HG03108 (cell line): ENCODE results near the gene FAF1.
"Not testable (repeated sequence)": the region's sequence is repeated elsewhere in the genome, so short reads cannot be mapped to it uniquely, and the experiment has no call there.

Source experiments
- ATAC-seq: cut with Tn5 transposase; IDR thresholded peaks from one replicate; pipeline ENCODE4 v1.9.1; 2021; ENCODE audit warnings: moderate library complexity; ENCODE audit not compliant: unreplicated experiment

The FAF1 gene

DNA sequence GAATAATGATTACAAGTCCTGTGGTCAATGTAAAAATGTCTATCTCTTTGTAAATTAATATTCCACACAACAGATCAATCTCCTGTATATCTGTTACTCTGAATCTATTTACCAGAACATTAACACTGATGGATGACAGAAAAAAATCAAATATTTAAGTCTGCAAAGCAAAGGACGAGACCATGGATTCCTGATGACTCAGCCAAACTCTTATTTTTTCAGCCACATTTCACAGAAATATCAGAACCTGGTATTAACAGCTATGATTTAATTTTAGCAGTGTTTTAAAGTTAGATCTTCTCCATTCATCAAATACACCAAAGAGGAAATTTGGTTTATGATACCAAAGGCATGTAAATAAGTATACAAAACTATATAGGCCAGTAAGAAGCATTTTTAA lies 46.1 kb downstream of the FAF1 start:
- ATAC-seq = no peak

DNA sequence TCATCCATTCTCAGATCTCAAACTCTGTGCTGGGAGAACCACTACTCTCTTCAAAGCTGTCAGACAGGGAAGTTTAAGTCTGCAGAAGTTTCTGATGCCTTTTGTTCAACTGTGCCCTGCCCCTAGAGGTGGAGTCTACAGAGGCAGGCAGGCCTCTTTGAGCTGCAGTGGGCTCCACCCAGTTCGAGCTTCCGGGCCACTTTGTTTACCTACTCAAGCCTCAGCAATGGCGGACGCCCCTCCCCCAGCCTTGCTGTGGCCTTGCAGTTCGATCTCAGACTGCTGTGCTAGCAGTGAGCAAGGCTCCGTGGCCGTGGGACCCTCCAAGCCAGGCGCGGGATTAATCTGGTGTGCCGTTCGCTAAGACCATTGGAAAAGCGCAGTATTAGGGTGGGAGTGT lies 49.7 kb downstream of the FAF1 start:
- not testable (repeated sequence) for ATAC-seq

DNA sequence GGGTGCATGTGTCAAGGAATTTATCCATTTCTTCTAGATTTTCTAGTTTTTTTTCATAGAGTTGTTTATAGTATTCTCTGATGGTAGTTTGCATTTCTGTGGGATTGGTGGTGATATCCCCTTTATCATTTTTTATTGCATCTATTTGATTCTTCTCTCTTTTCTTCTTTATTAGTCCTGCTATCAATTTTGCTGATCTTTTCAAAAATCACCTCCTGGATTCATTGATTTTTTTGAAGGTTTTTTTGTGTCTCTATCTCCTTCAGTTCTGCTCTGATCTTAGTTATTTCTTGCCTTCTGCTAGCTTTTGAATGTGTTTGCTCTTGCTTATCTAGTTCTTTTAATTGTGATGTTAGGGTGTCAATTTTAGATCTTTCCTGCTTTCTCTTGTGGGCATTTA lies 52.5 kb downstream of the FAF1 start:
- not testable (repeated sequence) for ATAC-seq

DNA sequence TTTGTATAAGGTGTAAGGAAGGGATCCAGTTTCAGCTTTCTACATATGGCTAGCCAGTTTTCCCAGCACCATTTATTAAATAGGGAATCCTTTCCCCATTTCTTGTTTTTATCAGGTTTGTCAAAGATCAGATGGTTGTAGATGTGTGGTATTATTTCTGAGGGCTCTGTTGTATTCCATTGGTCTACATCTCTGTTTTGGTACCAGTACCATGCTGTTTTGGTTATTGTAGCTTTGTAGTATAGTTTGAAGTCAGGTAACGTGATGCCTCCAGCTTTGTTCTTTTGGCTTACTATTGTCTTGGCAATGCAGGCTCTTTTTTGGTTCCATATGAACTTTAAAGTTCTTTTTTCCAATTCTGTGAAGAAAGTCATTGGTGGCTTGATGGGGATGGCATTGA lies 54.0 kb downstream of the FAF1 start:
- ATAC-seq = not testable (repeated sequence)

DNA sequence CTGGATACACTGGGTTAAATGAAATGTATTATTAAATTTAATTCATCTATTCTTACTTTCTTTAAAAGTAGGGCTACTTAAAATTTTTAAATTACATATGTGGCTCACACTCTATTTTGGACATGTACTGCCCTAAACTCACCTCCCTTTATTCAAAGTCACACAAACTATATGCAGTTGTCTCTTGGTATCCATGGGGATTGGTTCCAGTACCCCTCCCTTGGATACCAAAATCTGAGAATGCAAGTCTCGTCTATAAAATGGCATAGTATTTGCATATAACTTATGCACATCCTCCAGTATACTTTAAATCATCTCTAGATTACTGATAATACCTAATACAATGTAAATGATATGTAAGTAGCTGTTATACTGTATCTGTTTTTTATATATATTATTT lies 57.6 kb downstream of the FAF1 start:
- ATAC-seq = no peak

DNA sequence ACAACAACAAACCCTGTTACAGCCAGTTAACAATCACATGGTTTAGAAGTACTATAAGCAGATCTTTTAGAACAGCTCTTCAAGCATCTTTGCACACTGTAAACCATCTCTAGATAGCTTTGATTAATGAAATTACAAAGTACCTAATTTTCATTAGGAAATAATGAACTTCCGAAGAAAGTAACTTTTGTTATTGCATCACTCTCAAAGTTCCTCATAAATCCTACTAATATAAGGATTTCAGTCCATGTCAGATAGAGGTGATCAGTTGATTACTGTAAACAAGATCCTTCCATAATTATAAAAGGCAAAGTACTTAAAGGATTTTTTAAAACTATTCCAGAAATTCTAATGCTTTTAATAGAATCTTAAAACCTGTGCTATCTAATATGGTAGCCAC lies 58.2 kb downstream of the FAF1 start:
- ATAC-seq = no peak

DNA sequence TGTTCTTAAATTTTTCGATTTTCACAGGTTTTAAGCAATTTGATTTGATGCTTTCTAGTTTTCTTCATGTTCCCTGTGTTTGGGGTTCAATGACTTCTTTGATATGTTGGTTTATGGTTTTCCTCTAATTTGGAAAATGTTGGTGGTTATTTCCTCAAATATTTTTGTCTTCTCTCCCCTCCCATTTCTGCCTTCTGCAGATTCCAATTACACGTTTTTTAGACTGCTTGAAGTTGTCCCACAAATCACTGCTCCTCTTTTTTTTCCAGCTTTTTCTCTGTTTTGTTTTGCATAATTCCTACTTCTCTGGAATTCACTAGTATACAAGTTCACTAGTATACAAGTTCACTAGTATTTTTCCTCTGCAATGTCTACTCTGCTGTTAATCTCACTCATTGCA lies 61.3 kb downstream of the FAF1 start:
- no peak for ATAC-seq

DNA sequence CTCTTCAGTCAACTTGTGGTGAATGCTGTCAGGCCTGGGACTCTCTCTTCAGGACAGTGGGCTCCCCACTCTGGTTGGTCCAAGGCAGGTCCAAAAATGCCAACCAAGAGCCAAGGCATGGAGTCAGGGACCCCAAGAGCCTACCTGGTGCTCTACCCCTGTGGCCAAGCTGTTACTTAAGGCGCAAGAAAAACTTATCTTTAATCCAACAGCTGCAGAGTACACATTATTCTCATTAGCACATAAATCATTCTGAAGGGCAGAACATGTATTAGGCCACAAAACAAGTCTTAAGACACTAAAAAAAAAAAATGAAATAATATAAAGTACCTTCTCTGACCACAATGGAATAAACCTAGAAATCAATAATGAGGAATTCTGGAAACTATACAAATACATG lies 65.7 kb downstream of the FAF1 start:
- ATAC-seq = no peak

DNA sequence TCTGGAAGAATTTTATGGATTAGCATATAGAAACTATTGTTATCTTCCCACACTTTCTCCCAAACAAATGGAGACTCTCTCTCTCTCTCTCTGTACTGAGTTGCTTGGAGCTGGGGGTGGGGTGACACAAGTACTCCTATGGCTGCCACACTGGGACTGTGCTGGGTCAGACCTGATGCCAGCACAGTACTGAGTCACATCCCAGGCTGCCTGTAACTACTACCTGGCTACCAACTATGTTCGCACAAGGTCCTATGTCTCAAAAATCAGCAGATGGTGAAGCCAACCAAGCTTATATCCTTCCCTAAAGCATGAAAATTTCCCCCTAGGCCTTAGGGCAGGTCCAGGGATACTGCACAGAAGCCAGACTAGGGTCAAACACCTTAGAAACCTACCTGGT lies 66.6 kb downstream of the FAF1 start:
- ATAC-seq = no peak

DNA sequence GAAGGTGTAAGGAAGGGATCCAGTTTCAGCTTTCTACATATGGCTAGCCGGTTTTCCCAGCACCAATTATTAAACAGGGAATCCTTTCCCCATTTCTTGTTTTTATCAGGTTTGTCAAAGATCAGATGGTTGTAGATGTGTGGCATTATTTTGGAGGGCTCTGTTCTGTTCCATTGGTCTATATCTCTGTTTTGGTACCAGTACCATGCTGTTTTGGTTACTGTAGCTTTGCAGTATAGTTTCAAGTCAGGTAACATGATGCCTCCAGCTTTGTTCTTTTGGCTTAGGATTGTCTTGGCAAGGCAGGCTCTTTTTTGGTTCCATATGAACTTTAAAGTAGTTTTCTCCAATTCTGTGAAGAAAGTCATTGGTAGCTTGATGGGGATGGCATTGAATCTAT lies 72.5 kb downstream of the FAF1 start:
- not testable (repeated sequence) for ATAC-seq

DNA sequence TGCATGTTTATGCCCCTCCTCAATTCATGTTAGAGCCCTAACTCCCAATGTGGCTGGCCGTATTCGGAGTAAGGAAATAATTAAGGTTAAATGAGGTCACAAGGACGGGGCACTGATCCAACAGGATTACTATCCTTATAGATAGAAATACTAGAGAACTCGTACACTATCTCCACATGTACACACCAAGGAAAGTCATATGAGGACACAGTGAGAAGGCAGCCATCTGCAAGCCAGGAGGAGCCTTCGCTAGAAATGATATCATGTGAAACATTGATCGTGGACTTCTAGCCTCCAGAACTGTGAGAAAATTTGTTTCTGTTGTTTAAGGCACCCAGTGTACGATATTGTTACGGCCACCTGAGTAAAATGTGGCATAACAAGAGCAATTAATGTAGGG lies 79.7 kb downstream of the FAF1 start:
- no peak for ATAC-seq

DNA sequence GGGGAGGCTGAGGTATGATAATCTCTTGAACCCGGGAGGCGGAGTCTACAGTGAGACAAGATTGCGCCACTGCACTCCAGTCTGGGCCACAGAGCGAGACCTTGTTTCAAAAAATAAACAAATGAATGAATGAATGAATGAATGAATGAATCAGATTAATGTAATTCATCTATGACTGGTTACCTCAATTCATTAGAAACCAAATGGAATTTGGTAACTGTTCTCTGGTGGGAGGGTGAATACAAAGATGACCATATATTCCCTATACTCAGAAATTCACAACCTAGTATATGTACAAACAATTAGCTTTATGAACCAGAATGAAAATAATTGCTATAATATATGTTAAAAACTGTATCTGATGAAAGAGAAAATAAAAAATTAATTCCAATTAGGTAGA lies 80.9 kb downstream of the FAF1 start:
- ATAC-seq = no peak

DNA sequence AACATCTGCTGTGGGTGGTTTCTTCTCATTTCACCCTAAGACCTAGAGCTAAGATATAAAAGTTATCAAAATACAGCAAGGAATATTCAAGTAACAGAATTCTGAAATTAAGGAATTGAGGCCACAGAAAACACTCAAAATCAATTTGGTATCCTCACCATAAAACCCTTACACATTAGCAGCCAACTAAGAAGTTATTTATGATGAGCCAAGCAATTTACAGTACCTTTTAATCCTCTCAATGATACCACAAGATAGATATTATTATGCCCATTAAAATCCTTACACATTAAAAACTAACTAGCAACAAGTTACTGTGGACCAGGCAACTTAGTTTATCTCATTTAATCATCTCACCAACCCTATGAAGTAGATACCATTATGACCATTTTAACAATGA lies 81.6 kb downstream of the FAF1 start:
- no peak for ATAC-seq

DNA sequence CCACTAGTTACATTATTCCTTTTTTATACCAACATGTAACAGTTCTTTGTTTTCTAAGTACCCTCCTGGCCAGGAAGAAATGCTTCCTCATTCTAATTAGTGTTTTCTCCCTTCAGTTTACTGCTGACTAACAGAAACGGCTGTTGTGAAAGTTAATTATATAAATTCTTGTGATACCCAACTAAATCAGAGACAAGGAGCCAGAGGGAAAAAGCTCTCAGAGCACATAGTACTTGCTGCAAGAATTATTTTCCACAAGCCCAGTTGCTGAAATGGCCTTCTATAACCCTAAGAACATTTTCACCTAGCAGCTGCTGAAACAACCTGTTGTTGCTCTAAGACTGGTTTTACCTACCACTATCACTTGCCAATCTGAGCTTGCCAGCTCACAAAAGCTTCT lies 82.4 kb downstream of the FAF1 start:
- no peak for ATAC-seq

DNA sequence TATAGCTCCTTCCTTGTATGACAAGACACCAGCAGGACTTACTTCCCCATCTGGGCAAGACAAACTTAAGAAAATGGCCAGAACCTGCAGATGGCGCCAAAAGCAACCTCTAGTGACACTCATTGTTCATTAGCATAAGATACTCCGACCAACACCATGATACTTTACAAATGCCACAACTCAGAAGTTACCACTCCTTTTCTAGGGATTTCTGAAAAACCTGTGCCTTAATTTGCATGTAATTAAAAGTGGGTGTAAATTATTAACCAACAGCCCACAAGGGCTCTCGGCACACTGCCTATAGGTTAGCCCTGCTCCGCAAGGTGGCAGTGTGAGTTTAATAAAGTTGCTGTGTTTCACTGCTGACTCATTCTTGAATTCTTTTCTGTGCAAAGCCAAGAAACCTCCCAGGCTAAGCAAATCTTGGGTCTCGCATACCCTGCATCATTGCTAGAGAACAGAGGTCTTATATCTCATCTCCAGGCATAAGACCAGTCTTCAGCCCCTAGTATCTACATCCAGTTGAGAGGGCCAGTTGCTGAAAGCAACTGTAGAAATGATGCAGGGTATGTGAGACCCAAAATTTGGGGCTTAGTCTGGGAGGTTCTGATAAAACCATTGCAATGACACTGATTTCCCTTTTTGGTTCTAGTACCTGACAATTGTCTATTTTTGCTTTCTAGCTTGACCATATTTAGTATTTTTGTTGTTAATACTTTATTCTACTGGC lies 86.4 kb downstream of the FAF1 start:
- peak; percentile 91 for ATAC-seq

DNA sequence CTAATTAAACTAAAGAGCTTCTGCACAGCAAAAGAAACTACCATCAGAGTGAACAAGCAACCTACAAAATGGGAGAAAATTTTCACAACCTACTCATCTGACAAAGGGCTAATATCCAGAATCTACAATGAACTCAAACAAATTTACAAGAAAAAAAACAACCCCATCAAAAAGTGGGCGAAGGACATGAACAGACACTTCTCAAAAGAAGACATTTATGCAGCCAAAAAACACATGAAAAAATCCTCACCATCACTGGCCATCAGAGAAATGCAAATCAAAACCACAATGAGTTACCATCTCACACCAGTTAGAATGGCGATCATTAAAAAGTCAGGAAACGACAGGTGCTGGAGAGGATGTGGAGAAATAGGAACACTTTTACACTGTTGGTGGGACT lies 95.2 kb downstream of the FAF1 start:
- not testable (repeated sequence) for ATAC-seq

DNA sequence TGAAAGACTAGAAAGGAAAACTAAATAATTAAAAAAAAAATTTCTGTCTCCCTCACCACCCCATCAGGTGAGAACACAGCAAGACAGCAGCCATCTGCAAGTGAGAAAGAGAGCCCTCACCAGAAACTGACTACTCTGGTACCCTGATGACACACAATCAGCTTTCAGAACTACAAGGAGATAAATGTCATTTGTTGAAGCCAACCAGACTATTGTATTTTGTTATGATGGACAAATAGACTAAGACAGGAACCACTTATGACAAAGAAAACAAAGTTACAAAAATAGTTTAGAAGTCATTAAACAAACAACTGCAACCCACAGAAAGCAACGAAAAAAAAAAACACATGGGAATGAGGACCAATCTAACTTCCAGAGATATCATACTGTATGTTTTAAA lies 98.3 kb downstream of the FAF1 start:
- no peak for ATAC-seq

DNA sequence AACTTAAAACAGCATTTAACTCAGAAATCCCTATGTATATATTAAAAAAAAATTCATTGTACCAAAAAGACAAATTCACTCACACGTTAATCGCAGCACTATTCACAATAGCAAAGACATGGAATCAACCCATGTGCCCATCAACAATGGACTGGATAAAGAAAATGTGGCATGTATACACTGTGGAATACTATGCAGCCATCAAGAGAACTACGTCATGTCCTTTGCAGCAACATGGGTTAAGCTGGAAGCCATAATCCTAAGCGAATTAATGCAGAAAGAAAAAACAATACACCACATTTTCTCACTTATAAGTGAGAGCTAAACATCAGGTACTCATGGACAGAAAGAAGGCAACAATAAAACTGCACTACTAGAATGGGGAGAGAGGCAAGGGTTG lies 99.4 kb downstream of the FAF1 start:
- ATAC-seq = no peak

DNA sequence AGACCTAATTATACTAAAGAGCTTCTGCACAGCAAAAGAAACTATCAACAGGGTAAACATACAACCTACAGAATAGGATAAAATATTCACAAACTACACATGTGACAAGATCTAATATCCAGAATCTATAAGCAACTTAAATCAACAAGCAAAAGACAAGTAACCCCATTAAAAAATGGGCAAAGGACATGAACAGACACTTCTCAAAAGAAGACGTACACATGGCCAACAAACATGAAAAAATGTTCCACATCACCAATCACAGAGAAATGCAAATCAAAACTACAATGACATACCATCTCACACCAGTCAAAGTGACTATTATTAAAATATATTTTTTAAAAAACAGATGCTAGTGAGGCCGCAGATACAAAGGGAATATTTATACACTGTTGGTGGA lies 99.8 kb downstream of the FAF1 start:
- no peak for ATAC-seq

DNA sequence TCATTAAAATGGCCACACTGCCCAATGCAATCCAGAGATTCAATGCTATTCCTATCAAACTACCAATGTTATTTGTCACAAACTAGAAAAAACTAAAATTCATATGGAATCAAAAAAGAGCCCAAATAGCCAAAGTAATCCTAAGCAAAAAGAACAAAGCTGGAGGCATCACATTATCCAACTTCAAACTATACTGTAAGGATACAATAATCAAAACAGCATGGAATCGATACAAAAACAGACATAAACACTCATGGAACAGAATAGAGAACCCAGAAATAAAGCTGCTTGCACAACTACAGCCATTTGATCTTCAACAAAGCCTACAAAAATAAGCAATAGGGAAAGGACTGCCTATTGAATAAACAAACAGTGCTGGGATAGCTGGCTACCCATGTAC lies 100.4 kb downstream of the FAF1 start:
- no peak for ATAC-seq

DNA sequence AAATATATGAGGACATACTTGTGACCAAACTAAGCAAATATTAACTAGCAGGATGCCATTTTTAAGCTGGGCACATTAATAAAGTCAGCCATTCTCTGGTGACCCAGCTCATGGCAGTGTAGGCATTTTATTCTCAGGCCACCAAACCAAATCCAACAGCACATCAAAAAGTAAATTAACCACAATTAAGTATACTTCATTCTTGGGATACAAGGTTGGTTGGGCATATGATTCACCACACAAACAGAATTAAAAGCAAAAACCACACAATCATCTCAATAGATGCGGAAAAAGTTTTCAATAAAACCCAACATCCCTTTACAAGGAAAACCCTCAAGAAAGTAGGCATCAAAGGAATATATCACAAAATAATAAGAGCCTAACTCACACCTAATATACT lies 101.3 kb downstream of the FAF1 start:
- no peak for ATAC-seq

DNA sequence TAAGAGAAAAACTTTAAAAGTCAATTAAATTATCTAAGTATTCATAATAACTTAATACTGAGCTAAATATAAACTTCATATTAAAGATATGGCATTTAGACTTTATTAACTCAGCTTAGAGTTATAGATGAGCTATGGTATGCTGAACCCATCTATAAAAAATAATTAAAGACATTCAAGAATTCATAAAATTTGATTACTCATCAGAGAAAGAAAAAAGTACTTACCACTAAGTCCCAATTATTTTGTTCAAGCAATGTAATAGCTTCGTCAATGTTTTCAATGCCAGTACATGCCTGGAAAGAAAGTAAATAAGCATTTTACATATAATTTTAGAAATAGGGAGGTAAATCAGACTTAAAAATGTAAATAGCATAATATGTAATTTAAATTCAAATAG lies 102.4 kb downstream of the FAF1 start:
- no peak for ATAC-seq

DNA sequence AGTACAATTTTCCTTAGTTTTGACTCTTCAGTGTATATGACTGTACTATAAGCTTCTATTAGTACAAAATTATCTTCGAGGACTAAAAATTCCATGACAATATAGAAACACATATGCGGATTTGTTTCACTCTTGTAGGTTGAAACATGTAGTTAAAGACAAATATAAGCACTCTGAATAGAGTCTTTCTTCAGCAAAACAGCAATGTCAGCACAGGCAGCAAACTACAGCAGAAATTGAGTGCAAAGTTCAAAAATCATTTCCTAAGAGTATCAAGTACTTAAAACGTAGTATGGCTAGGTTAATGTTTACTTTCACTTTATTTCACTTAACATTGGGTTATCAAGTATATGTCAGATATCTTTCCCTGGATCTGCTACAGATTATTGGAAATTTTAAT lies 106.7 kb downstream of the FAF1 start:
- no peak for ATAC-seq
